B cell (primary cell): Measurements from ENCODE around the gene PAFAH1B2. TPM values are rescaled to one million over a fixed set of nuclear protein-coding genes. Genes with fewer than 3 reads are reported as not detected.

ENCODE experiments used
- ATAC-seq: fragments of 200-7000 bp; cut with Tn5 transposase; one replicate; pipeline ENCODE4 v1.10.0; 2021; ENCODE audit warnings: low read depth, mild to moderate bottlenecking, moderate number of reproducible peaks, moderate library complexity
- CTCF ChIA-PET: fragments of 350-600 bp; sonication (Branson Sonifier 250); formaldehyde crosslinking; loops from one replicate; lab custom pipeline; 2021; ENCODE audit warnings: antibody characterized with exemption, inconsistent platforms; lab: Charles Lee
- POLR2A ChIA-PET: fragments of 350-600 bp; sonication (Branson Sonifier 250); formaldehyde crosslinking; loops from one replicate; lab custom pipeline; 2021; ENCODE audit warnings: antibody characterized with exemption; lab: Charles Lee
- DNase-seq: peaks from one replicate; pipeline ENCODE4 v3.0.0; 2013
- H2AFZ ChIP-seq: 2 replicates; pipeline ENCODE4 v1.6.1; 2012; ENCODE audit warnings: mild to moderate bottlenecking, low read depth, low read length; ENCODE audit not compliant: insufficient read depth, poor library complexity, severe bottlenecking
- H3K27ac ChIP-seq, 2 donors: 1 replicate in 1 of 2; 2 replicates in 1 of 2; pipeline ENCODE4 v1.5.1; 2012 to 2013; ENCODE audit warnings: low read length in 2 of 2, mild to moderate bottlenecking in 2 of 2, moderate library complexity in 1 of 2
- H3K27me3 ChIP-seq, 4 experiments: fragments of 200-600 bp in 1 of 4; sonication (generic) in 1 of 4; replicated peaks in 1 of 4; 1 replicate in 2 of 4; 2 replicates in 2 of 4; pipeline versions ENCODE4 v1.6.1 to v1.7.0; 2013 to 2016; ENCODE audit warnings: low read length in 3 of 4, mild to moderate bottlenecking in 2 of 4, mixed read lengths in 1 of 4, moderate library complexity in 1 of 4; ENCODE audit not compliant: insufficient read depth in 4 of 4, control insufficient read depth in 3 of 4; ENCODE audit errors: control extremely low read depth in 1 of 4
- H3K36me3 ChIP-seq, 2 experiments: replicated peaks in 1 of 2; 1 replicate in 1 of 2; 2 replicates in 1 of 2; pipeline versions ENCODE4 v1.6.1 to v1.7.1; 2013; ENCODE audit warnings: low read length in 1 of 2; ENCODE audit not compliant: insufficient read depth in 2 of 2, control insufficient read depth in 1 of 2; ENCODE audit errors: control extremely low read depth in 1 of 2, extremely low read depth in 1 of 2
- H3K4me1 ChIP-seq, 2 donors: fragments of 200-600 bp in 1 of 2; sonication (generic) in 1 of 2; 1 replicate in 1 of 2; 2 replicates in 1 of 2; pipeline versions ENCODE4 v1.5.1 to v1.6.1; 2013 to 2017; ENCODE audit warnings: low read length in 2 of 2; ENCODE audit not compliant: control insufficient read depth in 2 of 2, insufficient read depth in 2 of 2
- H3K4me2 ChIP-seq: replicated peaks from 2 replicates; pipeline ENCODE3; 2012; ENCODE audit warnings: mild to moderate bottlenecking, low read depth, low read length; ENCODE audit not compliant: poor library complexity, severe bottlenecking
- H3K4me3 ChIP-seq, 5 experiments: fragments of 200-600 bp in 1 of 5; sonication (generic) in 1 of 5; 1 replicate in 3 of 5; 2 replicates in 2 of 5; pipeline versions ENCODE4 v1.5.1 to v1.7.0; 2011 to 2016; ENCODE audit warnings: low read length in 4 of 5, mild to moderate bottlenecking in 4 of 5, low read depth in 2 of 5, control low read depth in 1 of 5, moderate library complexity in 1 of 5; ENCODE audit not compliant: insufficient read depth in 1 of 5; ENCODE audit errors: control extremely low read depth in 1 of 5, extremely low read depth in 1 of 5
- H3K79me2 ChIP-seq: fragments of 200-600 bp; sonication (generic); one replicate; pipeline ENCODE4 v1.6.0; 2016; ENCODE audit warnings: low read length; ENCODE audit not compliant: control insufficient read depth, insufficient read depth
- H3K9ac ChIP-seq: fragments of 200-600 bp; sonication (generic); 2 replicates; pipeline ENCODE4 v1.6.1; 2017; ENCODE audit warnings: mild to moderate bottlenecking, low read length, moderate library complexity
- H3K9me3 ChIP-seq, 3 donors: one replicate each; pipeline versions ENCODE4 v1.6.1 to v1.7.1; 2013; ENCODE audit warnings: low read length in 2 of 3; ENCODE audit not compliant: control insufficient read depth in 2 of 3, insufficient read depth in 1 of 3; ENCODE audit errors: control extremely low read depth in 1 of 3
- H4K20me1 ChIP-seq: 2 replicates; pipeline ENCODE4 v1.6.0; 2012; ENCODE audit warnings: mild to moderate bottlenecking, low read length; ENCODE audit not compliant: insufficient read depth, control insufficient read depth, poor library complexity, severe bottlenecking
- H3K27ac Mint-ChIP-seq: one replicate; pipeline ENCODE4 v1.8.0; 2021; ENCODE audit warnings: mixed read lengths
- H3K27me3 Mint-ChIP-seq: one replicate; pipeline ENCODE4 v1.8.0; 2021; ENCODE audit warnings: mixed read lengths
- H3K4me1 Mint-ChIP-seq: one replicate; pipeline ENCODE4 v1.8.0; 2021; ENCODE audit warnings: mixed read lengths
- H3K4me3 Mint-ChIP-seq: one replicate; pipeline ENCODE4 v1.8.0; 2021; ENCODE audit warnings: mixed read lengths
- H3K9me3 Mint-ChIP-seq: one replicate; pipeline ENCODE4 v1.8.0; 2022; ENCODE audit warnings: mixed read lengths; ENCODE audit not compliant: insufficient read depth
- EZH2 ChIP-seq: IDR thresholded peaks from 2 replicates; pipeline ENCODE4 v1.6.1; 2012; ENCODE audit warnings: borderline replicate concordance, low read depth, mild to moderate bottlenecking, moderate library complexity, low read length; ENCODE audit not compliant: insufficient read depth, poor library complexity, severe bottlenecking
- WGBS: methylation state at CpG from one replicate; pipeline ENCODE4 v1.1.5; 2013; ENCODE audit warnings: missing lambda C conversion rate; ENCODE audit not compliant: insufficient coverage; 5-methylcytosine and 5-hydroxymethylcytosine counted together
- intact Hi-C: fragments of 100-400 bp; cut with micrococcal nuclease; formaldehyde crosslinking; loops from one replicate; pipeline ENCODE4 v1.10.0; 2022
- polyA plus RNA-seq: library from polyadenylated mRNA; depleted of rRNA; stranded (reverse); fragments of >200 nt; gene quantifications from 2 replicates; pipeline ENCODE4 v1.2.3, GENCODE V29; 2012
- total RNA-seq, 2 donors: library from RNA; stranded (reverse); fragments of 120-200 nt in 1 of 2; gene quantifications; 1 replicate in 1 of 2; 2 replicates in 1 of 2; pipeline versions ENCODE4 v1.2.3 to v1.2.4, GENCODE V29; 2013 to 2022
- TF ChIP-seq, protein P1 (sequence below): fragments of 200-600 bp; IDR thresholded peaks from one replicate; pipeline ENCODE4 v1.8.0; 2022; ENCODE audit warnings: antibody characterized with exemption, mild to moderate bottlenecking

Gene PAFAH1B2
- total and polyA plus RNA-seq, 2 donors (not counting 1 experiment from before 2014, with no cell fraction given) = 10.7 to 103 TPM

DNA sequence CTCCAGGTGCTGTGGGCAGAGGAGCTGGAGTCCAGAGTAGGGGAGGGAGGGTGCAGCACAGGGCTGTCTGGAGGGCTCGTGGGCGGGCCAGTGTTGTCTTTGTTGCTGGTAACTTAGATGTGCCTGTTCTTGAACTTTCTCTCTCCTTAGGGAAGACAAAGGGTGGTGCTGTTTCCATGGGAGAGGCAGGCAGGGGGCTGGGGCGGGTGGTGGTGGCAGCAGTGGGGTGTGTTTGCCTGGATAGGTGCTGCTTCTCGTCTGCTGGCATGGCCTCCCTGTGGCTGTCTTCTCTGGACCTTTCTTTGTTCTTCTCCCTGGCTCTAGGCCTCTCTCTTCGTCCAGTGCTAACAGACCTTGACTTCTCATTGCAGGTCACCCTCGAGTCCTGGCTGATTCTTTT, 42.9 kb downstream of the PAFAH1B2 start:
- peaks cover 0 to 62% of the 10 kb centered on the region in 2 experiments for H3K36me3 ChIP-seq
- Mint-ChIP-seq H3K27ac (peak overlapping the region; percentile 98), H3K9me3 (no peaks in the 10 kb centered on the region), H3K27me3 (no peaks in the 10 kb centered on the region), H3K4me1 (peaks cover 69% of the 10 kb centered on the region), H3K4me3 (peak overlapping the region; percentile 68)
- POLR2A ChIA-PET = no interaction called here
- CTCF ChIA-PET = no interaction called here
- no peak for TF ChIP-seq EZH2
- TF ChIP-seq, protein P1, sequence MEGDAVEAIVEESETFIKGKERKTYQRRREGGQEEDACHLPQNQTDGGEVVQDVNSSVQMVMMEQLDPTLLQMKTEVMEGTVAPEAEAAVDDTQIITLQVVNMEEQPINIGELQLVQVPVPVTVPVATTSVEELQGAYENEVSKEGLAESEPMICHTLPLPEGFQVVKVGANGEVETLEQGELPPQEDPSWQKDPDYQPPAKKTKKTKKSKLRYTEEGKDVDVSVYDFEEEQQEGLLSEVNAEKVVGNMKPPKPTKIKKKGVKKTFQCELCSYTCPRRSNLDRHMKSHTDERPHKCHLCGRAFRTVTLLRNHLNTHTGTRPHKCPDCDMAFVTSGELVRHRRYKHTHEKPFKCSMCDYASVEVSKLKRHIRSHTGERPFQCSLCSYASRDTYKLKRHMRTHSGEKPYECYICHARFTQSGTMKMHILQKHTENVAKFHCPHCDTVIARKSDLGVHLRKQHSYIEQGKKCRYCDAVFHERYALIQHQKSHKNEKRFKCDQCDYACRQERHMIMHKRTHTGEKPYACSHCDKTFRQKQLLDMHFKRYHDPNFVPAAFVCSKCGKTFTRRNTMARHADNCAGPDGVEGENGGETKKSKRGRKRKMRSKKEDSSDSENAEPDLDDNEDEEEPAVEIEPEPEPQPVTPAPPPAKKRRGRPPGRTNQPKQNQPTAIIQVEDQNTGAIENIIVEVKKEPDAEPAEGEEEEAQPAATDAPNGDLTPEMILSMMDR = no peak
- peak overlapping the region in 3 of 5 experiments; percentile 13 to 56 (median 28) for H3K4me3 ChIP-seq
- WGBS = 73% methylated on average over 5 of the region's 6 CpGs
- no peak for ATAC-seq
- H3K27ac ChIP-seq = peak overlapping the region; percentile 90 to 91
- intact Hi-C loops = no loop called here
- no peaks in the 10 kb centered on the region for H3K9me3 ChIP-seq
- H3K27me3 ChIP-seq = no peaks in the 10 kb centered on the region
- peaks cover 49% of the 10 kb centered on the region for H3K79me2 ChIP-seq
- peaks cover 56 to 71% of the 10 kb centered on the region in 2 donors for H3K4me1 ChIP-seq
- no peak overlapping the region for H3K9ac ChIP-seq
- peak overlapping the region; percentile 73 for H3K4me2 ChIP-seq
- DNase-seq = no peak
- no peak overlapping the region for H2AFZ ChIP-seq
- no peaks in the 10 kb centered on the region for H4K20me1 ChIP-seq

DNA sequence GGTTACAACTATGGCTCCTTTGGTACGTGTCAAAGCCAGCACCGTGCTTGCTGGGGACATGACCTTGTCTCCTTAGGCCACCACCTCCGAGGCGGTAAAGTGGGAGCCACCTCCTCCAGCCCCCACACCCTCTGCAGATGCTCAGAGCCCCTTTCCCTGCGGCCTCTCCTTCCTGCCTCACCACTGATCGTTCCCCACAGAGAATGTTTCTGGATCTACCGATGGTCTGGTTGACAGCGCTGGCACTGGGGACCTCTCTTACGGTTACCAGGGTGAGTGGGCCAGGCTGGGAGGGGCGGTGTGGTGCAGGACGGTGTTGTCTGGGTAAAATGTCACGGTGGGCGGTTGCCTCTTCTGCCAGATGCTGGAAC, 43.3 kb downstream of the PAFAH1B2 start:
- Histone ChIP-seq H3K79me2 (peaks cover 52% of the 10 kb centered on the region), H3K4me2 (peak overlapping the region; percentile 73), H3K4me3 (peak overlapping the region in 1 of 5 experiments; percentile 56), H3K27me3 (no peaks in the 10 kb centered on the region), H3K9me3 (no peaks in the 10 kb centered on the region), H3K27ac (peak overlapping the region; percentile 90 to 91), H3K36me3 (peaks cover 0 to 62% of the 10 kb centered on the region in 2 experiments), H3K4me1 (peaks cover 56 to 72% of the 10 kb centered on the region in 2 donors), H4K20me1 (no peaks in the 10 kb centered on the region), H3K9ac (no peak overlapping the region), H2AFZ (no peak overlapping the region)
- ChIA-PET POLR2A (no interaction called here), CTCF (no interaction called here)
- no peaks in the 10 kb centered on the region for H3K27me3 Mint-ChIP-seq
- DNase-seq (no peak), ATAC-seq (no peak)
- intact Hi-C loops = no loop called here
- H3K4me1 Mint-ChIP-seq = peaks cover 73% of the 10 kb centered on the region
- peak overlapping the region; percentile 68 for H3K4me3 Mint-ChIP-seq
- no peak for TF ChIP-seq EZH2
- TF ChIP-seq, protein P1 = no peak
- H3K9me3 Mint-ChIP-seq = no peaks in the 10 kb centered on the region
- 93% methylated on average over 7 of the region's 13 CpGs for WGBS
- peak overlapping the region; percentile 98 for H3K27ac Mint-ChIP-seq
